PC-9 (cell line): ENCODE data around the gene PSMD11. TPM values are rescaled to one million over a fixed set of nuclear protein-coding genes. Genes with fewer than 3 reads are reported as not detected.

ENCODE experiments used
- BruUV-seq: library from RNA; stranded (reverse); fragments of 400-500 nt; replicated peaks from 2 replicates; lab custom pipeline; 2021; lab: Mats Ljungman, UMichigan
- CTCF ChIA-PET: fragments of 300-600 bp; sonication (Branson Sonifier 250); formaldehyde crosslinking; loops from one replicate; lab custom pipeline; 2022; ENCODE audit warnings: antibody characterized with exemption; lab: Charles Lee
- POLR2A ChIA-PET: fragments of 300-600 bp; sonication (Branson Sonifier 250); formaldehyde crosslinking; loops from one replicate; lab custom pipeline; 2022; ENCODE audit warnings: antibody characterized with exemption; ENCODE audit not compliant: unreplicated experiment; lab: Charles Lee
- DNase-seq, 2 experiments: peaks; one replicate each; pipeline versions ENCODE4 v3.0.0 to v3.0.0-alpha.2; 2015 to 2022; ENCODE audit warnings: mixed read lengths in 1 of 2
- H2AFZ ChIP-seq: fragments of 200-600 bp; sonication (generic); 2 replicates; pipeline ENCODE4 v1.8.1; 2017; ENCODE audit warnings: antibody characterized with exemption
- H3F3A ChIP-seq: fragments of 200-600 bp; sonication (generic); 2 replicates; pipeline ENCODE4 v1.8.1; 2017; ENCODE audit warnings: antibody characterized with exemption, mild to moderate bottlenecking, low read depth; ENCODE audit not compliant: insufficient read depth
- H3K27ac ChIP-seq: fragments of 200-600 bp; sonication (generic); 2 replicates; pipeline ENCODE4 v1.6.1; 2016; ENCODE audit warnings: mixed run types
- H3K27me3 ChIP-seq: fragments of 200-600 bp; sonication (generic); 2 replicates; pipeline ENCODE4 v1.6.1; 2016; ENCODE audit warnings: low read depth, mixed run types; ENCODE audit not compliant: insufficient read depth
- H3K36me3 ChIP-seq: fragments of 200-600 bp; sonication (generic); 2 replicates; pipeline ENCODE4 v1.6.1; 2016; ENCODE audit warnings: low read depth, mixed run types
- H3K4me1 ChIP-seq: fragments of 200-600 bp; sonication (generic); replicated peaks from 2 replicates; pipeline ENCODE4 v1.6.1; 2016; ENCODE audit warnings: mixed run types; ENCODE audit not compliant: insufficient read depth
- H3K4me2 ChIP-seq: fragments of 200-600 bp; sonication (generic); 2 replicates; pipeline ENCODE4 v1.6.1; 2017; ENCODE audit warnings: mixed run types
- H3K4me3 ChIP-seq: fragments of 200-600 bp; sonication (generic); 2 replicates; pipeline ENCODE4 v1.6.1; 2016; ENCODE audit warnings: mixed run types
- H3K79me2 ChIP-seq: fragments of 200-600 bp; sonication (generic); 2 replicates; pipeline ENCODE4 v1.6.1; 2017; ENCODE audit warnings: low read depth, mixed run types
- H3K9me2 ChIP-seq: fragments of 200-600 bp; sonication (generic); 2 replicates; pipeline ENCODE4 v1.8.1; 2017; ENCODE audit warnings: mild to moderate bottlenecking; ENCODE audit not compliant: insufficient read depth
- H3K9me3 ChIP-seq: fragments of 200-600 bp; sonication (generic); 2 replicates; pipeline ENCODE4 v1.8.1; 2016; ENCODE audit warnings: low read depth; ENCODE audit not compliant: insufficient read depth
- H4K20me1 ChIP-seq: fragments of 200-600 bp; sonication (generic); 2 replicates; pipeline ENCODE4 v1.8.1; 2017; ENCODE audit not compliant: insufficient read depth
- EZH2 ChIP-seq: fragments of 200-600 bp; sonication (generic); IDR thresholded peaks from 2 replicates; pipeline ENCODE4 v1.8.0; 2017; ENCODE audit warnings: antibody characterized with exemption, low read depth
- intact Hi-C: fragments of 100-400 bp; cut with micrococcal nuclease; formaldehyde crosslinking; loops from one replicate; pipeline ENCODE4 v1.10.0; 2022; ENCODE audit not compliant: unreplicated experiment
- total RNA-seq: library from RNA; stranded (reverse); gene quantifications from 2 replicates; pipeline ENCODE4 v1.2.3, GENCODE V29; 2021
- TF ChIP-seq, protein P1 (sequence below): fragments of 200-600 bp; sonication (generic); conservative IDR thresholded peaks from 2 replicates; pipeline ENCODE4 v1.6.1; 2017; ENCODE audit warnings: mixed run types, antibody characterized with exemption, mild to moderate bottlenecking, moderate library complexity

Gene PSMD11
- total RNA-seq, 1 experiment from 2014 or later: 149 TPM

DNA sequence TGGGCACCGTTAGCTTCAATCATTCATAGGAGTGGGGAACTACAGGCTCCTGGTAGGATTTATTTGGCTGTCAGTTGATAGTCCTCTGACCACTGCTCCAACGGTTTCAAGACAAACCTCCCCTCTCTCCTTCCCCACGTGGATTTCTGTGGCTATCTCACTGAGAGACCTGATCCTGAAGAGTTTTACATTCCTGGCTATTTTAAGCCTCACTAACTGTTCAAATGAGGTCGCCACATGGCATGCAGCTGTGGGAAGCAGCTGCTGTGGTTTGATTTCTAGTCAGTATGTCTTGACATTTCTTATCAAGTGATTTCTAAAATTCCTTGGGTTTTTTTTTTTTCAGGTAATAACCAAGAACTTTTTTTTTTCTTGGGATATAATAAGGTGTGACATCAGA lies 80.8 kb downstream of the PSMD11 start:
- DNase-seq: no peak
- Histone ChIP-seq H3K9me3 (no peaks in the 10 kb centered on the region), H3K4me3 (no peak overlapping the region), H2AFZ (no peak overlapping the region), H3F3A (no peaks in the 10 kb centered on the region), H3K79me2 (no peaks in the 10 kb centered on the region), H3K9me2 (no peaks in the 10 kb centered on the region), H3K4me2 (no peak overlapping the region), H3K4me1 (no peaks in the 10 kb centered on the region), H3K27me3 (no peaks in the 10 kb centered on the region), H4K20me1 (no peaks in the 10 kb centered on the region; the same call in 1 of the 2 replicates), H3K36me3 (no peaks in the 10 kb centered on the region), H3K27ac (no peak overlapping the region)
- BruUV-seq: no TSS peak
- ChIA-PET POLR2A (no interaction called here), CTCF (no interaction called here)
- intact Hi-C loops: no loop called here
- TF ChIP-seq EZH2: no peak
- TF ChIP-seq, protein P1, sequence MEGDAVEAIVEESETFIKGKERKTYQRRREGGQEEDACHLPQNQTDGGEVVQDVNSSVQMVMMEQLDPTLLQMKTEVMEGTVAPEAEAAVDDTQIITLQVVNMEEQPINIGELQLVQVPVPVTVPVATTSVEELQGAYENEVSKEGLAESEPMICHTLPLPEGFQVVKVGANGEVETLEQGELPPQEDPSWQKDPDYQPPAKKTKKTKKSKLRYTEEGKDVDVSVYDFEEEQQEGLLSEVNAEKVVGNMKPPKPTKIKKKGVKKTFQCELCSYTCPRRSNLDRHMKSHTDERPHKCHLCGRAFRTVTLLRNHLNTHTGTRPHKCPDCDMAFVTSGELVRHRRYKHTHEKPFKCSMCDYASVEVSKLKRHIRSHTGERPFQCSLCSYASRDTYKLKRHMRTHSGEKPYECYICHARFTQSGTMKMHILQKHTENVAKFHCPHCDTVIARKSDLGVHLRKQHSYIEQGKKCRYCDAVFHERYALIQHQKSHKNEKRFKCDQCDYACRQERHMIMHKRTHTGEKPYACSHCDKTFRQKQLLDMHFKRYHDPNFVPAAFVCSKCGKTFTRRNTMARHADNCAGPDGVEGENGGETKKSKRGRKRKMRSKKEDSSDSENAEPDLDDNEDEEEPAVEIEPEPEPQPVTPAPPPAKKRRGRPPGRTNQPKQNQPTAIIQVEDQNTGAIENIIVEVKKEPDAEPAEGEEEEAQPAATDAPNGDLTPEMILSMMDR: no peak

DNA sequence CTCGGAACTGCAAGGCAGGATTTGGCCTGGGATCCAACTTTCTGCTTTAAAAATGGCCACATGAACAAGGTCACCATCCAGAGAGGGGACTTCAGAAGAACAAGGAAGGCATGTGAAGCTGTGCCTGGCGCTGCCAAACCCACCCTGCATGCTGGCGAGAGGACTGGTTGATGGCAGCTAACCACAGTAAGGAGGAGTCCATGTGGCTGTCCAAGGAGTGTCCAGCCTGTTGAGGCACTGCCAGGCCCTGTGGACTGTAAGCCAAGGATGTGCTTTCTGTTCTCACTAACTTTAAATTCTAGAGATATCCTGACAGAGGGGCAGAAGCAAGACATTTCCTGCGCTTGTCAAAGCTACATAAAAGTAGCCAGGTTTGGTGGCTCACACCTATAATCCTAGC lies 82.8 kb downstream of the PSMD11 start:
- no peak for DNase-seq
- ChIA-PET POLR2A (no interaction called here), CTCF (no interaction called here)
- H3K9me3 ChIP-seq: no peaks in the 10 kb centered on the region
- no peaks in the 10 kb centered on the region for H3K79me2 ChIP-seq
- H3K27me3 ChIP-seq: no peaks in the 10 kb centered on the region
- H3K36me3 ChIP-seq: no peaks in the 10 kb centered on the region
- intact Hi-C loops: no loop called here
- no peak overlapping the region for H3K4me3 ChIP-seq
- H3K9me2 ChIP-seq: no peaks in the 10 kb centered on the region
- H3F3A ChIP-seq: no peaks in the 10 kb centered on the region
- no peak overlapping the region for H3K4me2 ChIP-seq
- TF ChIP-seq, protein P1: no peak
- TF ChIP-seq EZH2: no peak
- H2AFZ ChIP-seq: no peak overlapping the region
- H3K4me1 ChIP-seq: no peaks in the 10 kb centered on the region
- H3K27ac ChIP-seq: no peak overlapping the region
- no peaks in the 10 kb centered on the region; the same call in 1 of the 2 replicates for H4K20me1 ChIP-seq
- no TSS peak for BruUV-seq

DNA sequence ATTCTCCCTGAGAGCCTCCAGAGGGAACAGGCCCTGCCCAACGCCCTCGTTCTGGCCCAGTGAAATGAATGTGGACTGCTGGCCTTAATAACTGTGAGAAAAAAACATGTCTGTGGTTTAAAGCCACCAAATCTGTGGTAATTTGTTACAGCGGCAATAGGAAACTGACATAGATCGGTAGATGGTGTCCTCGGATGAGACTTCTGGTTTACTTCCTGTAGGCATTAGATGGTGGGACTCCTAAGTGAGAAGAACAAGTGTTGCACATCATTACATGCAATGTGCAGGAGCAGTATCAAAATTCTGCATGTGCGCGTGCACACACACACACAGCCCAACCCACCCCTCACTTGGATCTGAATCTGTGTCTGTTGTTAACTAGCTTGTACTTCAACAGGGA lies 84.5 kb downstream of the PSMD11 start:
- Histone ChIP-seq H3K79me2 (no peaks in the 10 kb centered on the region), H4K20me1 (no peaks in the 10 kb centered on the region; the same call in 1 of the 2 replicates), H3K27me3 (no peaks in the 10 kb centered on the region), H3K27ac (no peak overlapping the region), H3K4me2 (no peak overlapping the region), H3K9me3 (no peaks in the 10 kb centered on the region), H2AFZ (no peak overlapping the region), H3K4me3 (no peak overlapping the region), H3F3A (no peaks in the 10 kb centered on the region), H3K4me1 (no peaks in the 10 kb centered on the region), H3K9me2 (no peaks in the 10 kb centered on the region), H3K36me3 (no peaks in the 10 kb centered on the region)
- TF ChIP-seq, protein P1: no peak
- TF ChIP-seq EZH2: no peak
- ChIA-PET CTCF (no interaction called here), POLR2A (no interaction called here)
- no peak for DNase-seq
- intact Hi-C loops: no loop called here
- no TSS peak for BruUV-seq
